Measurements from ENCODE around the gene EYA2.

- TF ChIP-seq CTCF (IDR thresholded peaks at IDR 0.05) (no peak), EZH2phosphoT487 (IDR thresholded peaks at IDR 0.05) (no peak), EZH2 (IDR thresholded peaks at IDR 0.05) (no peak)
Observed at GRCh38 chr20:47237715-47238114, 343.1 kb downstream of the EYA2 start.
